ENCODE results near the gene ZG16B. TPM values are rescaled to one million over a fixed set of nuclear protein-coding genes. Genes with fewer than 3 reads are reported as not detected.
A peak's percentile ranks its signal among the peaks of the same experiment; 100 is the strongest.

The ZG16B gene
- total RNA-seq, 4 donors from 2014 or later: 17.7 to 80.5 (median 23.4) TPM

GRCh38 chr16:2818272-2818876, 11.7 kb upstream of the ZG16B start:
- peaks cover 51% of the 10 kb centered on the region for H3K27me3 ChIP-seq
- no peaks in the 10 kb centered on the region for H3K9me3 ChIP-seq
- no peaks in the 10 kb centered on the region for H3K36me3 ChIP-seq
- no peaks in the 10 kb centered on the region for H3K4me1 ChIP-seq
- TF ChIP-seq POLR2A (IDR thresholded peaks at IDR 0.05) (no peak), EP300 (IDR thresholded peaks at IDR 0.05) (no peak), POLR2AphosphoS5 (IDR thresholded peaks at IDR 0.05) (no peak), CTCF (IDR thresholded peaks at IDR 0.05) (no peak)
- 74% methylated on average over 10 of the region's 10 CpGs for whole genome bisulfite sequencing
- H3K27ac ChIP-seq: no peak overlapping the region
- DNase-seq (ENCODE audit: low spot score in 2 of 2): peak; percentile 39 to 43
- no peak overlapping the region for H3K4me3 ChIP-seq

GRCh38 chr16:2819179-2819938, 10.7 kb upstream of the ZG16B start:
- Histone ChIP-seq H3K36me3 (no peaks in the 10 kb centered on the region), H3K4me3 (no peak overlapping the region), H3K27me3 (peaks cover 51% of the 10 kb centered on the region), H3K27ac (no peak overlapping the region), H3K9me3 (no peaks in the 10 kb centered on the region), H3K4me1 (no peaks in the 10 kb centered on the region)
- WGBS: 85% methylated on average over 13 of the region's 18 CpGs
- peak; percentile 46 to 67 for DNase-seq (ENCODE audit: low spot score in 2 of 2)
- no peak for TF ChIP-seq POLR2AphosphoS5 (IDR thresholded peaks at IDR 0.05)
- TF ChIP-seq CTCF (IDR thresholded peaks at IDR 0.05): no peak
- TF ChIP-seq EP300 (IDR thresholded peaks at IDR 0.05): no peak
- TF ChIP-seq POLR2A (IDR thresholded peaks at IDR 0.05): no peak

GRCh38 chr16:2819939-2820835, 9.9 kb upstream of the ZG16B start:
- DNase-seq (ENCODE audit: low spot score in 2 of 2): peak; percentile 49 to 75
- peaks cover 49% of the 10 kb centered on the region for H3K27me3 ChIP-seq
- TF ChIP-seq POLR2A (IDR thresholded peaks at IDR 0.05) (no peak), EP300 (IDR thresholded peaks at IDR 0.05) (no peak), CTCF (IDR thresholded peaks at IDR 0.05) (no peak), POLR2AphosphoS5 (IDR thresholded peaks at IDR 0.05) (no peak)
- no peak overlapping the region for H3K27ac ChIP-seq
- H3K9me3 ChIP-seq: no peaks in the 10 kb centered on the region
- H3K4me3 ChIP-seq: no peak overlapping the region
- WGBS: 63% methylated on average over 7 of the region's 17 CpGs
- H3K4me1 ChIP-seq: no peaks in the 10 kb centered on the region
- no peaks in the 10 kb centered on the region for H3K36me3 ChIP-seq

GRCh38 chr16:2820836-2821486, 9.1 kb upstream of the ZG16B start:
- Histone ChIP-seq H3K36me3 (no peaks in the 10 kb centered on the region), H3K27me3 (peaks cover 42% of the 10 kb centered on the region), H3K4me1 (no peaks in the 10 kb centered on the region), H3K4me3 (no peak overlapping the region), H3K27ac (no peak overlapping the region), H3K9me3 (no peaks in the 10 kb centered on the region)
- WGBS: 79% methylated on average over 13 of the region's 14 CpGs
- peak; percentile 42 to 65 for DNase-seq (ENCODE audit: low spot score in 2 of 2)
- TF ChIP-seq EP300 (IDR thresholded peaks at IDR 0.05): no peak
- no peak for TF ChIP-seq POLR2AphosphoS5 (IDR thresholded peaks at IDR 0.05)
- TF ChIP-seq POLR2A (IDR thresholded peaks at IDR 0.05): no peak

GRCh38 chr16:2821487-2822157, 8.5 kb upstream of the ZG16B start:
- DNase-seq (ENCODE audit: low spot score in 2 of 2): peak; percentile 34 to 57
- no peak overlapping the region for H3K27ac ChIP-seq
- no peaks in the 10 kb centered on the region for H3K9me3 ChIP-seq
- peaks cover 41% of the 10 kb centered on the region for H3K27me3 ChIP-seq
- TF ChIP-seq EP300 (IDR thresholded peaks at IDR 0.05) (no peak), CTCF (IDR thresholded peaks at IDR 0.05) (no peak), POLR2A (IDR thresholded peaks at IDR 0.05) (no peak), POLR2AphosphoS5 (IDR thresholded peaks at IDR 0.05) (no peak)
- no peaks in the 10 kb centered on the region for H3K4me1 ChIP-seq
- H3K36me3 ChIP-seq: no peaks in the 10 kb centered on the region
- H3K4me3 ChIP-seq: no peak overlapping the region
- 48% methylated on average over 9 of the region's 9 CpGs for WGBS
